WERI-Rb-1 (cell line): ENCODE results near the gene IGF2BP3.

Experiments
- DNase-seq: peaks from one replicate; pipeline ENCODE4 v3.0.0-alpha.2; 2020
- H3K27ac ChIP-seq: fragments of 250-450 bp; sonication (Bioruptor Pico); 2 replicates; pipeline ENCODE4 v1.5.1; 2020; ENCODE audit warnings: mild to moderate bottlenecking, moderate library complexity
- H3K27me3 ChIP-seq: fragments of 250-450 bp; sonication (Bioruptor Pico); 2 replicates; pipeline ENCODE4 v1.5.1; 2021; ENCODE audit warnings: mild to moderate bottlenecking, low read depth, moderate library complexity; ENCODE audit not compliant: insufficient read depth, severe bottlenecking
- H3K36me3 ChIP-seq: fragments of 250-450 bp; sonication (Bioruptor Pico); 2 replicates; pipeline ENCODE4 v1.5.1; 2020; ENCODE audit warnings: mild to moderate bottlenecking, moderate library complexity
- H3K4me3 ChIP-seq: 2 replicates; pipeline ENCODE4 v1.5.1; 2011; ENCODE audit warnings: low read depth, mild to moderate bottlenecking, control low read depth, low read length
- H3K9me3 ChIP-seq: fragments of 250-450 bp; sonication (Bioruptor Pico); 2 replicates; pipeline ENCODE4 v1.5.1; 2021; ENCODE audit warnings: mild to moderate bottlenecking, moderate library complexity; ENCODE audit not compliant: severe bottlenecking
- TF ChIP-seq, protein P1 (sequence below): IDR thresholded peaks from 2 replicates; pipeline ENCODE4 v1.5.1; 2011; ENCODE audit warnings: low read depth, mild to moderate bottlenecking, control low read depth, inconsistent platforms, low read length

Gene IGF2BP3

DNA sequence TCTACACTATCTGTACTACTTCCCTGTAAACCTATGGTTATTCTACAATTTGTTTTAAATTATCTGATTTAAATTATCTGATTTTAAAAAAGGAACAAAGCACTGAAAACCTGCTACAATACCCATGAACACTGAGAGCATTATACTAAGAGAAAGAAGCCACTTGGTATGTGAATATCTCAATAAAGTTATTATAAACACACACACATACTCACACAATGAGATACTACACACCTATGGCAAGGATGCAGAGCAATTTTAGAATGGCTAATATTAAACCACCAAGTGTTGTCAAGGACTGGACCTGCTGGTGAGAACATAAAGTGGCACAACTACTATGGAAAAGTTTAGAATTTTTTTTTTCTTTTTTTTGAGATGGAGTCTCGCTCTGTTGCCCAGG lies 82.7 kb downstream of the IGF2BP3 start:
- TF ChIP-seq, protein P1, sequence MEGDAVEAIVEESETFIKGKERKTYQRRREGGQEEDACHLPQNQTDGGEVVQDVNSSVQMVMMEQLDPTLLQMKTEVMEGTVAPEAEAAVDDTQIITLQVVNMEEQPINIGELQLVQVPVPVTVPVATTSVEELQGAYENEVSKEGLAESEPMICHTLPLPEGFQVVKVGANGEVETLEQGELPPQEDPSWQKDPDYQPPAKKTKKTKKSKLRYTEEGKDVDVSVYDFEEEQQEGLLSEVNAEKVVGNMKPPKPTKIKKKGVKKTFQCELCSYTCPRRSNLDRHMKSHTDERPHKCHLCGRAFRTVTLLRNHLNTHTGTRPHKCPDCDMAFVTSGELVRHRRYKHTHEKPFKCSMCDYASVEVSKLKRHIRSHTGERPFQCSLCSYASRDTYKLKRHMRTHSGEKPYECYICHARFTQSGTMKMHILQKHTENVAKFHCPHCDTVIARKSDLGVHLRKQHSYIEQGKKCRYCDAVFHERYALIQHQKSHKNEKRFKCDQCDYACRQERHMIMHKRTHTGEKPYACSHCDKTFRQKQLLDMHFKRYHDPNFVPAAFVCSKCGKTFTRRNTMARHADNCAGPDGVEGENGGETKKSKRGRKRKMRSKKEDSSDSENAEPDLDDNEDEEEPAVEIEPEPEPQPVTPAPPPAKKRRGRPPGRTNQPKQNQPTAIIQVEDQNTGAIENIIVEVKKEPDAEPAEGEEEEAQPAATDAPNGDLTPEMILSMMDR, result no peak
- DNase-seq, result no peak
- Histone ChIP-seq H3K9me3 (no peaks in the 10 kb centered on the region), H3K27me3 (no peaks in the 10 kb centered on the region), H3K27ac (no peak overlapping the region), H3K36me3 (no peaks in the 10 kb centered on the region; the same call in 1 of the 2 replicates), H3K4me3 (no peak overlapping the region)

DNA sequence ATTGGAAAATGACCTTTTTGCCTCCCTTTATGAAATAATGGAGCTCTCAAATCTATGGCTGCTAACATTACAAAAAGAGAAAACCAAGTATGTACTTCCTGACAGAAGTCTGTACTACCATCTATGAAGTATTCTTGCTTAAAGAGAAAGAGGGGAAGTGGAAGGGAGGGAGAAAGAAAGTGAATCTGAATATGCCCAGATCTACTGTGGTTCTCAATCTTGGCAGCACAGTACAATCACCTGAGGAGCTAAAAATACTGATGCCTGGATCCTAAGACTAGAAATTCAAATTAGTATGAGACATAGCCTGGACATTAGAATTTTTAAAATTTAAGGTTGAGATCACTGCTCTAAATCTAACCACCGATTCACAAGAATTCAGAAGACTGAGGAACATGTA lies 85.2 kb downstream of the IGF2BP3 start:
- no peaks in the 10 kb centered on the region; the same call in 1 of the 2 replicates for H3K36me3 ChIP-seq
- TF ChIP-seq, protein P1, result no peak
- DNase-seq, result no peak

DNA sequence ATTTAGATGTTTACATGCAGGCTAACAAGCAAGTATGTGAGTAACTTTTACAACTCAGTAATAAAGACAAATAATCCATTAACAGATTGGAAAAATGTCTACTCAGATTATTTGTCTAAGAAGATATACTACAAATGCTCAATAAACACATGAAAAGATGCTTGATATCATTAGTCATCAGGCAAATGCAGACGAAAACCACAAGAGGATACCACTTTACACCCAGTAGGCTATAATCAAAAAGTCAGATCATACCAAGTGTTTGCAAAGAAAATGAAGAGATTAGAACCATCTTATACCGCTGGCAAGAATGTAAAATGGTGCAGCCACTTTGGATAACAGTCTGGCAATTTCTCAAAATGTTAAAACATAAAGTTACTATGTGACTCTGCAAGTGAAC lies 87.1 kb downstream of the IGF2BP3 start:
- Histone ChIP-seq H3K27me3 (no peaks in the 10 kb centered on the region), H3K36me3 (peaks cover 6% of the 10 kb centered on the region), H3K9me3 (no peaks in the 10 kb centered on the region), H3K27ac (no peak overlapping the region), H3K4me3 (no peak overlapping the region)
- TF ChIP-seq, protein P1, result no peak
- DNase-seq, result no peak

More for the DNA sequence above, 85.2 kb downstream of the IGF2BP3 start:
- Histone ChIP-seq H3K9me3 (no peaks in the 10 kb centered on the region), H3K4me3 (no peak overlapping the region), H3K27me3 (no peaks in the 10 kb centered on the region), H3K27ac (no peak overlapping the region)

DNA sequence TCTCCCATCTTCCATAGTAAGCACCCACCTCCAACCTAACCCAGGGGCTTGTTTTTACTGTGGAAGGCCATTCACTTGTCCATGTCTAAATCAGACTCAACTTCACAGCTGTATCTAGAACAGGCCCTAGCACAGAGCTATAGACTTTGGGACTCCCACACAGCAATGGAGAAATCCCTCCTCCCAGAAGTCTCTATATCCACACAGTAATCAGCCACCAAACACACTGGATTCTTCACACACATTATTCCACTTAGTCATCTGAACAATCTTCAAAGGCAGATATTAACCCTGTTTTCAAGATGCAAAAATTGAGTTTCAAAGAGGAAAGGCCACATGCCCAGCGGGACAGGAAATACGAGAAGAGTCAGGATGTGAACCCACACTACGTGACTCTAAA lies 89.3 kb downstream of the IGF2BP3 start:
- H3K36me3 ChIP-seq, result peaks cover 6% of the 10 kb centered on the region
- DNase-seq, result no peak
- TF ChIP-seq, protein P1, result no peak
- H3K4me3 ChIP-seq, result no peak overlapping the region
- no peaks in the 10 kb centered on the region for H3K9me3 ChIP-seq
- H3K27me3 ChIP-seq, result no peaks in the 10 kb centered on the region
- no peak overlapping the region for H3K27ac ChIP-seq

DNA sequence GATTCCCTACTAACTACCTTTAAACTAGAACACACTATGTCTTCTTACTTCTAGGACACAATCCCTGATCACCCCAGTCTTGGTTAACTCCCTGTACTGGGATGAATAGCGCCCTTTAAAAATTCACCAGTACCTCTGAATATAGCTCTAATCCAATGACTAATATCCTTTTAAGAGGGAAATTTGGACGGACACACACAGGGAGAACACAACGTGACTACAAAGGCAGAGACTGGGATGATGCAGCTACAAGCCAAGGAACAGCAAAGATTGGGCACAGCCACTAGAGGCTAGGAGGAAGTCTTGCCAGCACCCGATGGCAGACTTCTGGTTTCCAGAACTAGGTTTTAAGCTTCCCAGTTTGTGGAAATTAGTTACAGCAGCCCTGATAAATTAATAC lies 89.7 kb downstream of the IGF2BP3 start:
- Histone ChIP-seq H3K27ac (no peak overlapping the region), H3K36me3 (peaks cover 6% of the 10 kb centered on the region), H3K9me3 (no peaks in the 10 kb centered on the region), H3K4me3 (no peak overlapping the region), H3K27me3 (no peaks in the 10 kb centered on the region)
- TF ChIP-seq, protein P1, result no peak
- DNase-seq, result no peak

DNA sequence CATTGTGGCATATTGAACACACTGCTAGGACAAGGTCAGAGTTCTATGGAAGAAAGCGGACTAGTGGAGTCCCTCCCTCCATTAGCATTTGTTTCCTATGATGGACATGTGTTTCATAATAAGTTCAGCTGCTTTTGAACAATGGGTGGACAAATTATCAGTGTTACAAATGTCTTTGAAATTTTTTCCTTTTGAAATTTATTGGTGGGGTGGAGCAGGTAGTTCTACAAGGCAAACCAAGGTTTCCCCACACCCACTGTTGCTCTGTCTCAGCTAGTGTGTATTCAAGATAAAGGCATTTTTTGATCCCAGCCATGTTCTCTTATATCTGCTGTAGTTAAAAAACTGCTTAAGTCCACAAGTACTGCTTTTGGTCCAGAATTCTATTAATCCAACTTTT lies 91.3 kb downstream of the IGF2BP3 start:
- no peak for DNase-seq
- Histone ChIP-seq H3K27me3 (no peaks in the 10 kb centered on the region), H3K4me3 (no peak overlapping the region), H3K36me3 (peaks cover 6% of the 10 kb centered on the region), H3K27ac (no peak overlapping the region), H3K9me3 (no peaks in the 10 kb centered on the region)
- TF ChIP-seq, protein P1, result no peak
